Activated B cell treated with CpG ODN at 0.5 μM for 24 hours (primary cell): ENCODE data around the gene PLGRKT. TPM values are rescaled to one million over a fixed set of nuclear protein-coding genes. Genes with fewer than 3 reads are reported as not detected.

Experiments used
- ATAC-seq: fragments of 200-7000 bp; cut with Tn5 transposase; one replicate; pipeline ENCODE4 v1.10.0; 2021; ENCODE audit warnings: low read depth, mild to moderate bottlenecking, moderate library complexity
- CTCF ChIA-PET: fragments of 350-600 bp; sonication (Branson Sonifier 250); formaldehyde crosslinking; loops from one replicate; lab custom pipeline; 2021; ENCODE audit warnings: antibody characterized with exemption; lab: Charles Lee
- POLR2A ChIA-PET: fragments of 350-600 bp; sonication (Branson Sonifier 250); formaldehyde crosslinking; loops from one replicate; lab custom pipeline; 2021; ENCODE audit warnings: antibody characterized with exemption; lab: Charles Lee
- DNase-seq: peaks from one replicate; pipeline ENCODE4 v3.0.0; 2022
- H3K27ac Mint-ChIP-seq: one replicate; pipeline ENCODE4 v1.8.0; 2020; ENCODE audit warnings: mixed read lengths
- H3K27me3 Mint-ChIP-seq: one replicate; pipeline ENCODE4 v1.8.0; 2021; ENCODE audit warnings: mixed read lengths
- H3K36me3 Mint-ChIP-seq: one replicate; pipeline ENCODE4 v1.8.0; 2021; ENCODE audit warnings: low read depth, mixed read lengths
- H3K4me1 Mint-ChIP-seq: one replicate; pipeline ENCODE4 v1.8.0; 2021; ENCODE audit warnings: mixed read lengths
- H3K4me3 Mint-ChIP-seq: one replicate; pipeline ENCODE4 v1.8.0; 2020; ENCODE audit warnings: mild to moderate bottlenecking, mixed read lengths
- H3K9me3 Mint-ChIP-seq: one replicate; pipeline ENCODE4 v1.8.0; 2020; ENCODE audit warnings: mixed read lengths
- intact Hi-C: fragments of 100-400 bp; cut with micrococcal nuclease; formaldehyde crosslinking; loops from one replicate; pipeline ENCODE4 v1.15.1; 2024
- total RNA-seq: library from RNA; stranded (reverse); gene quantifications from 2 replicates; pipeline ENCODE4 v1.2.3, GENCODE V29; 2022
- TF ChIP-seq, protein P1 (sequence below): fragments of 200-600 bp; IDR thresholded peaks from one replicate; pipeline ENCODE4 v1.8.0; 2022; ENCODE audit warnings: antibody characterized with exemption, mild to moderate bottlenecking

PLGRKT gene
- total RNA-seq, 1 donor from 2014 or later = 59.7 TPM

- ChIA-PET POLR2A (interaction anchor here (1.0 kb wide), 1 partner anchor 16 kb away, joined by 3 read pairs; the partner anchor contains the start of gene PLGRKT), CTCF (no interaction called here)
- H3K27me3 Mint-ChIP-seq = no peaks in the 10 kb centered on the region
- H3K27ac Mint-ChIP-seq = peak overlapping the region; percentile 61
- no peak for DNase-seq
- H3K4me3 Mint-ChIP-seq = peak overlapping the region; percentile 46
- intact Hi-C loops = loop anchor here (5.0 kb wide), 4 partner anchors 39 to 264 kb away; partner anchors contain the start of gene PDCD1LG2
- no peaks in the 10 kb centered on the region for H3K9me3 Mint-ChIP-seq
- TF ChIP-seq, protein P1, sequence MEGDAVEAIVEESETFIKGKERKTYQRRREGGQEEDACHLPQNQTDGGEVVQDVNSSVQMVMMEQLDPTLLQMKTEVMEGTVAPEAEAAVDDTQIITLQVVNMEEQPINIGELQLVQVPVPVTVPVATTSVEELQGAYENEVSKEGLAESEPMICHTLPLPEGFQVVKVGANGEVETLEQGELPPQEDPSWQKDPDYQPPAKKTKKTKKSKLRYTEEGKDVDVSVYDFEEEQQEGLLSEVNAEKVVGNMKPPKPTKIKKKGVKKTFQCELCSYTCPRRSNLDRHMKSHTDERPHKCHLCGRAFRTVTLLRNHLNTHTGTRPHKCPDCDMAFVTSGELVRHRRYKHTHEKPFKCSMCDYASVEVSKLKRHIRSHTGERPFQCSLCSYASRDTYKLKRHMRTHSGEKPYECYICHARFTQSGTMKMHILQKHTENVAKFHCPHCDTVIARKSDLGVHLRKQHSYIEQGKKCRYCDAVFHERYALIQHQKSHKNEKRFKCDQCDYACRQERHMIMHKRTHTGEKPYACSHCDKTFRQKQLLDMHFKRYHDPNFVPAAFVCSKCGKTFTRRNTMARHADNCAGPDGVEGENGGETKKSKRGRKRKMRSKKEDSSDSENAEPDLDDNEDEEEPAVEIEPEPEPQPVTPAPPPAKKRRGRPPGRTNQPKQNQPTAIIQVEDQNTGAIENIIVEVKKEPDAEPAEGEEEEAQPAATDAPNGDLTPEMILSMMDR = no peak
- no peak for ATAC-seq
- H3K36me3 Mint-ChIP-seq = peaks cover 47% of the 10 kb centered on the region
- peaks cover 66% of the 10 kb centered on the region for H3K4me1 Mint-ChIP-seq
These were observed 15.9 kb upstream of the PLGRKT start for GRCh38 chr9:5453673-5454072.

GRCh38 chr9:5453004-5453403, 15.3 kb upstream of the PLGRKT start:
- intact Hi-C loops = loop anchor here (5.0 kb wide), 4 partner anchors 39 to 264 kb away; partner anchors contain the start of gene PDCD1LG2
- Mint-ChIP-seq H3K27ac (no peak overlapping the region), H3K9me3 (no peaks in the 10 kb centered on the region), H3K27me3 (no peaks in the 10 kb centered on the region), H3K36me3 (peaks cover 40% of the 10 kb centered on the region), H3K4me3 (peak overlapping the region; percentile 56), H3K4me1 (peaks cover 68% of the 10 kb centered on the region)
- DNase-seq (no peak), ATAC-seq (no peak)
- CTCF ChIA-PET = no interaction called here
- TF ChIP-seq, protein P1 = no peak
- POLR2A ChIA-PET = interaction anchor here (1.0 to 1.5 kb wide), 3 partner anchors 12 to 130 kb away, joined by 3 to 5 read pairs (median 5); partner anchors contain the start of gene PLGRKT

GRCh38 chr9:5452286-5452609, 14.5 kb upstream of the PLGRKT start:
- ATAC-seq (no peak), DNase-seq (no peak)
- Mint-ChIP-seq H3K36me3 (peaks cover 32% of the 10 kb centered on the region), H3K27ac (peak overlapping the region; percentile 96), H3K9me3 (no peaks in the 10 kb centered on the region), H3K27me3 (no peaks in the 10 kb centered on the region), H3K4me1 (peaks cover 66% of the 10 kb centered on the region), H3K4me3 (peak overlapping the region; percentile 95)
- ChIA-PET POLR2A (interaction anchor here (0.6 to 1.5 kb wide), 8 partner anchors 12 to 138 kb away, joined by 3 to 7 read pairs (median 5); partner anchors contain the start of gene PLGRKT), CTCF (no interaction called here)
- intact Hi-C loops = loop anchor here (5.0 kb wide), 4 partner anchors 40 to 265 kb away; partner anchors contain the start of gene PDCD1LG2
- TF ChIP-seq, protein P1 = no peak

DNA sequence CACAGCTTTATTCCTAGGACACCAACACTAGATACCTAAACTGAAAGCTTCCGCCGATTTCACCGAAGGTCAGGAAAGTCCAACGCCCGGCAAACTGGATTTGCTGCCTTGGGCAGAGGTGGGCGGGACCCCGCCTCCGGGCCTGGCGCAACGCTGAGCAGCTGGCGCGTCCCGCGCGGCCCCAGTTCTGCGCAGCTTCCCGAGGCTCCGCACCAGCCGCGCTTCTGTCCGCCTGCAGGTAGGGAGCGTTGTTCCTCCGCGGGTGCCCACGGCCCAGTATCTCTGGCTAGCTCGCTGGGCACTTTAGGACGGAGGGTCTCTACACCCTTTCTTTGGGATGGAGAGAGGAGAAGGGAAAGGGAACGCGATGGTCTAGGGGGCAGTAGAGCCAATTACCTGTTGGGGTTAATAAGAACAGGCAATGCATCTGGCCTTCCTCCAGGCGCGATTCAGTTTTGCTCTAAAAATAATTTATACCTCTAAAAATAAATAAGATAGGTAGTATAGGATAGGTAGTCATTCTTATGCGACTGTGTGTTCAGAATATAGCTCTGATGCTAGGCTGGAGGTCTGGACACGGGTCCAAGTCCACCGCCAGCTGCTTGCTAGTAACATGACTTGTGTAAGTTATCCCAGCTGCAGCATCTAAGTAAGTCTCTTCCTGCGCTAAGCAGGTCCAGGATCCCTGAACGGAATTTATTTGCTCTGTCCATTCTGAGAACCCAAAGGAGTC, 12.8 kb upstream of the PLGRKT start, which contains the start of gene CD274:
Gene CD274 (plus strand): TSS at position 184 of the 733 bp plus-strand sequence. CDS start 5,572 bp downstream, outside the sequence.
- Mint-ChIP-seq H3K27me3 (no peaks in the 10 kb centered on the region), H3K4me1 (peaks cover 75% of the 10 kb centered on the region), H3K9me3 (no peaks in the 10 kb centered on the region), H3K4me3 (peak within 1 kb of the TSS; percentile 95), H3K36me3 (peaks cover 23% of the 10 kb centered on the region), H3K27ac (peak within 1 kb of the TSS; percentile 96)
- ATAC-seq = peak; percentile 83
- TF ChIP-seq, protein P1 = no peak
- DNase-seq = peak; percentile 76
- ChIA-PET POLR2A (interaction anchor here (0.5 to 5.5 kb wide), 20 partner anchors 9 to 382 kb away, joined by 3 to 178 read pairs (median 5); partner anchors contain the start of genes ERMP1, PDCD1LG2, PLGRKT and RIC1), CTCF (interaction anchor here (0.7 to 4.6 kb wide), 27 partner anchors 8 to 691 kb away, joined by 3 to 90 read pairs (median 5); partner anchors contain the start of genes INSL6, PDCD1LG2, PLGRKT and RIC1)
- intact Hi-C loops = loop anchor here (1.0 to 5.0 kb wide), 8 partner anchors 12 to 267 kb away; partner anchors contain the start of gene PDCD1LG2
